NCI-H748 treated with DMSO at 0.1 percent for 48 hours (cell line): ENCODE results near the gene IL17RE.
"Not testable (repeated sequence)": the region's sequence is repeated elsewhere in the genome, so short reads cannot be mapped to it uniquely, and the experiment has no call there.

ENCODE experiments used
- DNase-seq: peaks from one replicate; lab custom pipeline; 2025; lab: John Stamatoyannopoulos, UW

Gene IL17RE

DNA sequence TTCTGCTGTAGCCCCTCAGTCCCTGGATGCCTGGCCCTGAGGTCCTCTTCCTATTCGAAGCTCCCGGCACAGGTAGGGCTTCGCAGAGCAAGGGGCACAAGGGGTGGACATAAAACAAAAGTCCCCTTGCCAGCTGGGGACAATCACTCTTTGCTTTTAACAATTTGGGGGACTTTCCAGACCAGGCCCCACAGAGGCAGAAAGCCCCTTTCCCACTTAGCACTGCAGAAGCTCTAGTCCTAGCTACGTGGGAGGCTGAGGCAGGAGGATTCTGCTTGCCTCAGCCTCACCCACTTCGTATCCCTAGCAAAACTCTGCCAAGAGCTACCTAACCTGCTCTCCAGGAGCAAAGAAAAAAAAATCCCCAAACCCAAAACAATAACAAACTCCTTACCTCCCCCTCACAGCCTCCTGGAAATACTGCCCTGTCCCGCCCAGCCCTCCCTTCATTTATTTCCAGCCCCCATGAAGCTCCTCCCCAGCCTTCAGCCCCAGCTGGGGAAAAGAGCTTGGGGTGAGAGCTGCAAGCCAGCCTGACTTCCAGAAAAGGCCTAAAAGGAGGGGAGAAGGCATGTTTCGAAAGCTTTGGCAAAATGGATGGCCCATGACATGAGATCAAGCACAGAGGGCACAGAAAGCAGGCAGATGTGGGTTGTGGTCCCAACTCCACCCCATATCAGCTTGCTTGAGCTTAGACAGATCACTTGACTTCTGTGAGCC, 22.7 kb upstream of the IL17RE start, which contains the start of gene CIDEC:
TSS of gene CIDEC (minus strand) at position 424 of the 720 bp plus-strand sequence. CDS start 1,767 bp downstream, outside the sequence.
- DNase-seq = no peak

DNA sequence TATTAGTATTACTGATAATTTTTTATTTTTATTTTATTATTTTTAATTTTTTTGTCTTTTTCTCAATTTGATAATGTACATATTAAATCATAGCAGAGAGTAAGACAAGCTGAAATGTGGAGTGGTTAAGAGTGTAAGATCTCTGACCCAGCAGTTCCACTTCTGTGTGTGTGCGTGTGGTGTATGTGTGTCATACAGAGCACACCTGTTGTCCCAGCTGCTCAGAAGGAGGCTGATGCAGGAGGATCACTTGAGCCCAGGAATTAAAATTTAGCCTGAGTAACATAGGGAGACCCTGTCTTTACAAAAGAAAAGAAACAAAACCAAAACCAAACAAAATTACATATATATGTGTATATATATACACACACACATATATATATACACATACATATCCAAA, 21.2 kb upstream of the IL17RE start:
- DNase-seq = no peak

DNA sequence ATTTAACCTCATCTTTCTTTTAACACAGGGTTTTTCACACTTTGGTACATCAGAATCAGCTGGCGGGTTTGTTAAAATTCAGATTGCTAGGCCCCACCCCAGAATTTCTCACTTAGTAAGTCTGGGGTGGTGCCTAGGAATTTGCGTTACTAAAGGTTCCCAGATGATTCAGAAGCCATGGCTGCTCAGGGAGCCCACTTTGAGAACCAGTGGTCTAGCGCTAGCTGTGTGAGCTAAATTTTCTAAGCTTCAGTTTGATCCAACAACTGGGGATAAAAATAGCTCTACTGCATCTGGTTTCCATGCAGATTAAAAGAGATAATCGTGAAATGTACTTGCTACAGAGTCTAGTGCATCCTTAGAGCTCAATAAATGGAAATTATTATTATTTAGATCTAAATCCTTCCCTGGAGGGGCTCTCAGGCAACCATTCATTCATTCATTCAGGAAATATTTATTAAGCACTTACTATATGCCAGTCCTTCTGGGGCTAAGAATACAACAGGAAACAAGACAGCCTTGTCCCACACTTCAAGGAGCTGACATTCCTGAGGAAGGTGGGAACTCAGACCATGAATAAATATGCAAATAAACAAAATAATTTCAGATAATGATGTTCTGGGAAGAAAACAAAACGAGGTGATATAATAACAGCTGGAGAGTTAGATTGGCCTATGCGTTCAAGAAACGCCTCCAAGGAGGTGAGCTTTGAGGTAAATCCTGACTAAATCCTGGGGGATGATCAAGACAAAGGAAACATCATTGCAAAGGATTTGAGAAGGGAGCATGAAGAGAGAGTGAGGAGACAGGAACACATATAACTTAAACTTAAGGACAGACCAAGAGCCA, 18.7 kb upstream of the IL17RE start:
- DNase-seq = no peak

- DNase-seq = no peak
These were observed 18.0 kb upstream of the IL17RE start for GRCh38 chr3:9884555-9885165.

DNA sequence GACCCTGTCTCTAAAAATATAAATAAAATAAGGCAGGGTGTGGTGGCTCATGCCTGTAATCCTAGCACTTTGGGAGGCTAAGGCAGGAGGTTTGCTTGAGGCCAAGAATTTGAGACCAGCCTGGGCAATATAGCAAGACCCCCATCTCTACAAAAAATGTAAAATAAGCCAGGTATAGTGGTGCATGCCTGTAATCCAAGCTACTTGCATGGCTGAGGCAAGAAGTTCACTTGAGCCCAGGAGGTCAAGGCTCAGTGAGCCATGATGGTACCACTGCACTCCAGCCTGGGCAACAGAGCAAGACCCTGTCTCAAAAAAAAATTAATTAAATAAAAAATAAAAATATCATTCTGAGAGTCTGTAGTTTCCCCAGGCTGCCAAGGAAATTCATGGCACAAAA, 16.3 kb upstream of the IL17RE start:
- no peak for DNase-seq

GRCh38 chr3:9887480-9887879, 15.2 kb upstream of the IL17RE start:
- DNase-seq = no peak

DNA sequence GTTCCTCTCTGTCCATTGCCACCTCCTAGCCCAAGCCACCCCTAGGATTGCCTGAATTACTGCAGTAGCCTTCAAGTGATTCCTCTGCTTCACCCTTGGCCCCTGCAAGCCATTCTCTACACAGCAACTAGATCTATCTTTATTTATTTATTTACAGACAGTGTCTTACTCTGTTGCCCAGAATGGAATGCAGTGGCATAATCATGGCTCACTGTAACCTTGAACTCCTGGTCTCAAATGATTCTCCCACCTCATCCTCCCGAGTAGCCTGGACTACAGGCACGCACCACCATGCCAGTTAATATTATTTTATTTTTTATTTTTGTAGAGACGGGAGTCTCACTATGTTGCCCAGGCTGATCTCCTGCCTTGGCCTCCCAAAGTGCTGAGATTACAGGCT, 14.1 kb upstream of the IL17RE start:
- no peak for DNase-seq

GRCh38 chr3:9889405-9889804, 13.2 kb upstream of the IL17RE start:
- DNase-seq = no peak

DNA sequence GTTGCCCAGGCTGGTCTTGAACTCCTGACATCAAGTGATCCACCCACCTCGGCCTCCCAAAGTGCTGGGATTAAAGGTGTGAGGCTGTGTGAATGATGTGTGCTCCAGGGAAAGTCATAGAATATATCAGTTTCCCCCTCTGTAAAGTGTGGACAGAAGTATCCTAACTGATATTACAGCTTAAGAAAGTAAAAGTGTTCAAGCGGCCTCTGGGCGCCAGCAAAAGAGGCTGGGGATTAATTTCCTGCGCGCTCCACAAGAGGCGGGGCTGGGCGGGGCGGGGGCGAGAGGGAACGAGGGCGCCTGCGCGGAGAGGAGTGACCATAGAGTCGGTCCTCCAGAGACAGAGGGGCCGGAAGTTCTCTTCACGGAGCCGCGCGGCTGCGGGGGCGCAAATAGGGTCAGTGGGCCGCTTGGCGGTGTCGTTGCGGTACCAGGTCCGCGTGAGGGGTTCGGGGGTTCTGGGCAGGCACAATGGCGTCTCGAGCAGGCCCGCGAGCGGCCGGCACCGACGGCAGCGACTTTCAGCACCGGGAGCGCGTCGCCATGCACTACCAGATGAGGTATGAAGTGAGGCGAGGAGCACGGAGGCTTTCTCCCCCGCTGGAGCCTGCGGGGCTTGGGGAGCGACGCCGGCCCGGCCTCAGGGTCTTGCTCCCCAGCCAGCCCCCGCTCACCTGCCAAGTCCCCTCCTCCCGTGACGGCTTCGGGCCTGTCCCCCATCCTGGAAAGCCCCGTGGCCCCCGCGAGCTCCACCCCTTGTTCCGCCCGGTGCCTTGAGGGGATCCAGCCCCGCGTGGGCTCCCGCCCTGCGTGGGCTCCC, 12.2 kb upstream of the IL17RE start, which contains the start of gene JAGN1:
TSS of gene JAGN1 (plus strand) at position 362 of the 823 bp plus-strand sequence. CDS start at position 475, 113 bp downstream.
- peak; percentile 61 for DNase-seq

GRCh38 chr3:9891072-9891622, 11.5 kb upstream of the IL17RE start:
- no peak for DNase-seq

DNA sequence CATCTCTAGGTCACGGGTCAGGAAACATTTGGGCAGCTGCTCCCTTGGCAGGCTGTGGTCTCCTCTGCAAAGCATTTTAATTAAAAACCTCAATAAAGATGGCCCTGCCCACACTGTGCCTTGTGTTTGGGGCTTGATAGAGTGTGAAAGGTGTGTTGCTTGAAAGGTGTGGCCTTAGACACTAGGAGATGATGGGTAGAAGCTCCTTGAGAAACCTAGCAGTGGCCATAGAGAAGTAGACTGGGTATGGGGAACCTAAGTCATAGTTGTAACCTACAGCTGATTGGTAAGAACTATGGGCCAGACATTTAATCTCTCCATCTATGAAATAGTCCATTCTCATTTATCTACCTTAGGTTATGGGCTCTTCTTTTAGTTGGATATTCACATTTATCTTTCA, 8.9 kb upstream of the IL17RE start:
- no peak for DNase-seq

- DNase-seq = not testable (repeated sequence)
These were observed 6.9 kb upstream of the IL17RE start for GRCh38 chr3:9895715-9896114.

- not testable (repeated sequence) for DNase-seq
These were observed 5.8 kb upstream of the IL17RE start for GRCh38 chr3:9896755-9897407.

- no peak for DNase-seq
These were observed 5.0 kb upstream of the IL17RE start for GRCh38 chr3:9897408-9898372.

DNA sequence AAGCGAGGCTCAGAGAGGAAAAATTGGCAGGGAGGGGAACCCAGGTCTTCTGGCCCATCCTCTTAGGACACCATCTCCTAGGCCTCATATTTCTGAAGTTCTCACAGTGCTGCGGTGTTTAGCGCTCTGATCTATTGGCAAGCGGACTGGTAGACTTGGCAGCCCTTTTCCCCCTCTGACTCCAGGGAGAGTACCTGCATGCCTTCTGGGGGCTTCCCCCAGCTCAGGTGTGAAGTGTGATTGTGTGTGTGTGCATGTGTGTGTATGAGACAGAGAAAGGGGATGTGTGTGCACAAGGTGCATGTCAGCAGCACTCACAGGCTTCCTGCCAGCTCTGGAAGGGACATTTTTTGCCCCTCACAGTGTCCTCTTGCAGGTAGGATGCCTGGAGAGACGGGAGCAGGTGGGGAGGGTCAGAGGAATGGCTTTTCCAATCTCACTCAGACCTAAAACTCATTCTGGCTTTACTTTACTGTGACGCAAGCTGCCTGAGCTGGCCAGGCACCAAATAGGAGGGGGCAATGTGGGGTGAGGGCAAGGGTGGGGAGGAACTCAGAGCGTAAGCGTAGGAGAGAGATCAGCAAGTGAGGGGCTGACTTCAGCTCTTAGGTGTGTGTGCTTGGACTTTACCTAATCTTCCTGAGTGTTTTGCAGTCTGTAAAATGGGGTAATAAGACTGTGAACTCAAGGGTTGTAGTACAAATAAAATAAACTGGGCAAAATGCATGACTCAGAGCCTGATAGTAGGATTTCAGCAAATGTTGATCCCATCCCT, 4.0 kb upstream of the IL17RE start:
- no peak for DNase-seq

DNA sequence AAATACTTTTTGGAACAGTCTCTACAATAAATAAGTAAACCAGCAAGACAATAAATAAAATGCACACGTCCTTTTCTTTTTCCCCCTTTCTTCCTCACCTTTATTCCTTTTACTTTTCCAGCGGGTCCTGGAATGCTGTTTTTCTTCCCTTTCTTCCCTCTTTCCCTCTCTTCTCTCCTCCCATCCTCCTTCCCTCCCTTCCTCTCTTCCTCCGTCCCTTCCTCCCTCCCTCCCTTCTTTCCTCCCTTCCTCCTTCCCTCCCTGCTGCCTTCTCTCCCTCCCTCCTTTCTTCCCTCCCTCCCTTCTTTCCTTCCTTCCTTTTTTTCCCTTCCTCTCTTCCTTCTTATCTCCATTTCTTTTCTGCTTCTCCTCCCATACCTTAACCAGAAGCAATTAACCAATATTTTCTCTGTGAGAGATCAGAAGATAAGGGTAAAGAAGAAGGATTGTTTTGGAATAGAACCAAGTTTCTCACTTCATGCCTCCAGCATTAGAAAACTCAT, 3.3 kb upstream of the IL17RE start:
- no peak for DNase-seq

GRCh38 chr3:9900965-9901415, 1.7 kb upstream of the IL17RE start:
- DNase-seq = not testable (repeated sequence)

GRCh38 chr3:9901967-9902366, 681 bp upstream of the IL17RE start:
- no peak for DNase-seq

DNA sequence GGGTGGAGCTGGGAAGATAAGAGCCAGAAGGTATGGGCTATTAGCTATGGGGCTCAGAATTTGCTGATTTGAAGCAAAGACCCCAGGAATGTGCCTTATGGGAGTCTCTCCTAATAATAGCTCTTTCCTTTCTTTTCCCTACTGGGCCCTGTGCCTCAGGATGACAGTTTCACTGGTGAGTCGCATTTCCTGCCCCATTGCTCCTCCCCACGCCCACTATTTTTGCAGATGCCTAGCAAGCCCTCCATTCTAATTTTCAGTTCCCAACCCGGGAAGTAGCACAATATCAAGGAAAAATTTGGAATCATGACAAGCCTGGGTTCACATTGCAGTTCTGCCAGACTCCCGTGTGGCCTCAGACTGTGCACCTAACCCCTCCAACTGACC, 583 bp downstream of the IL17RE start:
- no peak for DNase-seq
